ENCODE data around the gene KRTAP10-9.

The KRTAP10-9 gene

DNA sequence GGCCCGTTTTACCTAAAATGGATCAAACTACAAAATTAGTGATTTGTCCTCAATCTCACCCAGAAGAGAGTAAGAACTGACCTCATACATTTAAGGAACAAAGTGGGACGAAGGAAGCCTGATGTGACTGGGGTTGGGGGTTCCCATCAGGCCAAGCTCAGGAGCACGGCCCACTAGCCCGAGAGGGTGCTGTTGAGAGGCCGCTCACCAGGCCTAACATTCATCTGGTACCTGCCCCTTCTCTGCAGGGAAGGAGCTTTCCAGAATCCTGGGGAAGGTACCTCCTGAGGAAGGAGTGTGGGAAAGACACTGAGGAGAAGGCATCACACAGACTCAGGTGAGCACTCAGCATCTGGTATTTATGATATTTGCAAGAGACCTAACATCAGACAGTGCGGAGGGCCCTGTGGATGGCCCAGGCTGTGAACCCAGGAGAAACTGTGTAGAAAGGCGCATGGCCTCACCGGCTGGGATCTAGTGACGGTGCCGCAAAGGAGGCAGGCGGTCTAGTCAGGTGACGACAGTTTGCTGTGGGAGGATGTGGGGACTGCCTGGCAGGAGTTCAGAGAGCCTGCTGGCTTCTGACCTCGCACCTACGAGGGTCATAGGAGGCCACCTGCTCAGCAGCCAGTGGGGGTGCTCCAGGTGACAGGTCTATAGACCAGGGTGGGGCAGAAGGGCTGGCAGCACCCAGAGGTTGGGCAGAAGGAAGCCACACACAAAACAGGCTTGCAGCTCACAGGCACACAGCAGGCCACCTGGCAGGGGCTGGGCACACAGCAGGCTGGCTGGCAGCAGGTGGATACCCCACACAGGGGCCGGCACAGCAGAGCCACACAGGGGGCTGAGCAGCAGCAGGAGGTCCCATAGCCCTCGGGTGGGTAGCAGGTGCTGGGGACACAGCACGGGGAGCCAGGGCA lies 27.0 kb downstream of the KRTAP10-9 start:
- TF ChIP-seq, protein P1, sequence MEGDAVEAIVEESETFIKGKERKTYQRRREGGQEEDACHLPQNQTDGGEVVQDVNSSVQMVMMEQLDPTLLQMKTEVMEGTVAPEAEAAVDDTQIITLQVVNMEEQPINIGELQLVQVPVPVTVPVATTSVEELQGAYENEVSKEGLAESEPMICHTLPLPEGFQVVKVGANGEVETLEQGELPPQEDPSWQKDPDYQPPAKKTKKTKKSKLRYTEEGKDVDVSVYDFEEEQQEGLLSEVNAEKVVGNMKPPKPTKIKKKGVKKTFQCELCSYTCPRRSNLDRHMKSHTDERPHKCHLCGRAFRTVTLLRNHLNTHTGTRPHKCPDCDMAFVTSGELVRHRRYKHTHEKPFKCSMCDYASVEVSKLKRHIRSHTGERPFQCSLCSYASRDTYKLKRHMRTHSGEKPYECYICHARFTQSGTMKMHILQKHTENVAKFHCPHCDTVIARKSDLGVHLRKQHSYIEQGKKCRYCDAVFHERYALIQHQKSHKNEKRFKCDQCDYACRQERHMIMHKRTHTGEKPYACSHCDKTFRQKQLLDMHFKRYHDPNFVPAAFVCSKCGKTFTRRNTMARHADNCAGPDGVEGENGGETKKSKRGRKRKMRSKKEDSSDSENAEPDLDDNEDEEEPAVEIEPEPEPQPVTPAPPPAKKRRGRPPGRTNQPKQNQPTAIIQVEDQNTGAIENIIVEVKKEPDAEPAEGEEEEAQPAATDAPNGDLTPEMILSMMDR (conservative IDR thresholded peaks at IDR 0.05; ENCODE audit: control insufficient read depth, insufficient read depth, low read depth, low read length): no peak
- H3K4me3 ChIP-seq (ENCODE audit: control insufficient read depth, low read depth, low read length): no peak overlapping the region
- DNase-seq (ENCODE audit: low read depth): no peak

GRCh38 chr21:44654576-44655175 lies 27.8 kb downstream of the KRTAP10-9 start, which contains the start of gene KRTAP12-4:
Gene KRTAP12-4 (minus strand): TSS chr21:44654659. CDS start chr21:44654614, 45 bp downstream.
- no peak for DNase-seq (ENCODE audit: low read depth)
- TF ChIP-seq, protein P1 (conservative IDR thresholded peaks at IDR 0.05; ENCODE audit: control insufficient read depth, insufficient read depth, low read depth, low read length): no peak
- no peak within 1 kb of the TSS for H3K4me3 ChIP-seq (ENCODE audit: control insufficient read depth, low read depth, low read length)

- TF ChIP-seq, protein P1 (conservative IDR thresholded peaks at IDR 0.05; ENCODE audit: control insufficient read depth, insufficient read depth, low read depth, low read length): no peak
- DNase-seq (ENCODE audit: low read depth): no peak
- H3K4me3 ChIP-seq (ENCODE audit: control insufficient read depth, low read depth, low read length): no peak overlapping the region
These were observed 30.0 kb downstream of the KRTAP10-9 start for GRCh38 chr21:44656868-44657267.

DNA sequence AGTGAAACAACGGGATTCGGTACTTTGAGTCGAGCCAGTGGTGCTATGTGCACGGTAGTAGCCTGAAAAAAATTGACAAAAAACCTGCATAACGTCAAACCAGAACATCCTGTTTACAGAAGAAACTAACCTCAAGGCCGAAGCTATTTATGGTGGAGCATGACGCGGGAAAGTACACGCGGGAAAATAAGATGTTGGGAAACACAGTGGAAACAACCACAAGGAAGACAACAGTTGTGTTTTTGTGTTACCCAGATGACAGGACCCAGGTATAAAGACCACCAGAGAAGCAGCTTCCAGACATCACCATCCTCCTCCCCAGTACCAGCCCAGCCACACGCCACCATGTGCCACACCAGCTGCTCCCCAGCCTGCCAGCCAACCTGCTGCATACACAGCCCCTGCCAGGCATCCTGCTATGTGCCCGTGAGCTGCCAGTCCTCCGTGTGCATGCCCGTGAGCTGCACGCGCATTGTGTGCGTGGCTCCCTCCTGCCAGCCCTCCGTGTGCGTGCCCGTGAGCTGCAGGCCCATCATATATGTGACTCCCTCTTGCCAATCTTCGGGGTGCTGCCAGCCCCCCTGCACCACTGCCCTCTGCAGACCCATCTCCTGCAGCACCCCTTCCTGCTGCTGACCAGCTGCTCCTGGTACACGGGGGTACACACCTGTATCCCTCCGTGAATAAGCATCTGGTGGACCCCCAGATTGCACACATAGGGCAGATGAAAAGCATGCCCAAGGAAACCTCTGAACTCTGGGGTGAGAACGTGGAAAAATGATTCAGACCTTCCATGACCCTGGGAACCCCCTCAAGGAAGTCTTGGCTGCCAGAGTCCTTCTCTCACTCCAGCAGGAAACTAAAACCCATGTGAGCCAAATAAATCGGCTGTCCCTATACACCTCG lies 31.0 kb downstream of the KRTAP10-9 start, which contains the start of gene KRTAP12-3:
KRTAP12-3 (plus strand) TSS at position 298 of the 906 bp plus-strand sequence; CDS start at position 346, 48 bp downstream.
- TF ChIP-seq, protein P1 (conservative IDR thresholded peaks at IDR 0.05; ENCODE audit: control insufficient read depth, insufficient read depth, low read depth, low read length): no peak
- no peak for DNase-seq (ENCODE audit: low read depth)
- H3K4me3 ChIP-seq (ENCODE audit: control insufficient read depth, low read depth, low read length): no peak within 1 kb of the TSS

DNA sequence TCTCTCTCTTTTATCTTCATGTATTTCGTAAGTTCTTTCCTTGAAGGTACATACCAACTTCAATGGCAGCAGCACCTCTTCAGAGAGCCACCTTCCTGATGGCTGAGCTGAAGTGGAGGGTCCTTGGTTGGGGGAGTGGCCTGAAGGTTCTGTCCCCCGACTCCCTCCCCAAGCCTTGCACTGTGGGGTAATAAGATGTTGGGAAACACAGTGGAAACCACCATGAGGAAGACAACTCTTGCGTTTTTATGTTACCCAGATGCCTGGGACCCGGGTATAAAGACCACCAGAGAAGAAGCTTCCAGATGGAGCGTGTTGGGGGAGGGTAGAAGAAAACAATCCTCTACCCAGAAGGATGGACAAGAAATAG lies 31.6 kb downstream of the KRTAP10-9 start:
- no peak overlapping the region for H3K4me3 ChIP-seq (ENCODE audit: control insufficient read depth, low read depth, low read length)

More for the DNA sequence above, 31.6 kb downstream of the KRTAP10-9 start:
- no peak for DNase-seq (ENCODE audit: low read depth)
- TF ChIP-seq, protein P1 (conservative IDR thresholded peaks at IDR 0.05; ENCODE audit: control insufficient read depth, insufficient read depth, low read depth, low read length): no peak

Data from fibroblast of mammary gland (primary cell).